T-helper 2 cell (primary cell): Measurements from ENCODE around the gene MAP2K5.

Source experiments
- DNase-seq, 5 experiments: peaks; one replicate each; pipeline versions ENCODE4 v3.0.0 to v3.0.0-alpha.2; 2012 to 2022

The MAP2K5 gene

GRCh38 chr15:67521783-67522568 lies 20.5 kb upstream of the MAP2K5 start:
- DNase-seq: peak in 1 of 5 experiments; percentile 25

GRCh38 chr15:67523330-67523729 lies 19.2 kb upstream of the MAP2K5 start:
- no peak for DNase-seq

- DNase-seq: no peak
Measured at GRCh38 chr15:67524235-67524634, 18.3 kb upstream of the MAP2K5 start.

- DNase-seq: no peak
Measured at GRCh38 chr15:67528513-67528912, 14.0 kb upstream of the MAP2K5 start.

GRCh38 chr15:67531379-67531914 lies 11.1 kb upstream of the MAP2K5 start:
- DNase-seq: no peak

DNA sequence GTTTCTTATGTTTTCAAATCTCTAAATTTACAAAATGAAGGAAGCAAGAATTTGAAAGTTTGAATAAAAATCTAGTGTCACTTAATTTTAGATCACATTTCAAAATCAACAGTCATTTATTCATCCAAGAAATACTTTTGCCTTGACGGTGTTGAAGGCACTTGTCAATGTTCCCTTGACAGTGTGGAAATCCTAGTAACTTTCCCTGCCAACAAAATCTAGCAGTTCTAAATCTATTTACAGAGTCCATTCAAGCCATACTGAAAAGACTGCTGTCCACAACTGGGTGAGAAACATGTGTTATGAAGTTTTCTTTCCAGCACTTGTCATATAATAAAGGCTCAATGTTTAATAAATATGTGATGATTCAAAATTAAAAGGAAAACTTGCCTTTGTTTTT lies 8.6 kb upstream of the MAP2K5 start:
- no peak for DNase-seq

- DNase-seq: no peak
Measured at GRCh38 chr15:67534360-67534759, 8.1 kb upstream of the MAP2K5 start.

GRCh38 chr15:67537771-67538170 lies 4.7 kb upstream of the MAP2K5 start:
- no peak for DNase-seq

DNA sequence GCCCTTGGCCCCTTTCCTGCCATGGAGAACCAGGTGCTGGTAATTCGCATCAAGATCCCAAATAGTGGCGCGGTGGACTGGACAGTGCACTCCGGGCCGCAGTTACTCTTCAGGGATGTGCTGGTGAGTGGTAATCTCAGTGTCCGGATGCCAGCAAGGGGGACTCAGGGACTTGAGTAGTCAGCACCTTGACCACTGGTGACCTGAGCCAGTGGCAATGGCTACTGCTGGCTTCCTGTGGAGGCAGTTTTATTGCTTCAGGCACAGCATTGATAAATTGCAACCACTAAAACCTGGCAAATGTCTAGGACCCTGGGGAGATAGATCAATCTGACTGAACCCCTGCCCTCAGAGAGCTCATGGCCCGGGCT lies 830 bp downstream of the MAP2K5 start:
- DNase-seq: no peak

GRCh38 chr15:67544475-67544874 lies 2.0 kb downstream of the MAP2K5 start:
- no peak for DNase-seq

DNA sequence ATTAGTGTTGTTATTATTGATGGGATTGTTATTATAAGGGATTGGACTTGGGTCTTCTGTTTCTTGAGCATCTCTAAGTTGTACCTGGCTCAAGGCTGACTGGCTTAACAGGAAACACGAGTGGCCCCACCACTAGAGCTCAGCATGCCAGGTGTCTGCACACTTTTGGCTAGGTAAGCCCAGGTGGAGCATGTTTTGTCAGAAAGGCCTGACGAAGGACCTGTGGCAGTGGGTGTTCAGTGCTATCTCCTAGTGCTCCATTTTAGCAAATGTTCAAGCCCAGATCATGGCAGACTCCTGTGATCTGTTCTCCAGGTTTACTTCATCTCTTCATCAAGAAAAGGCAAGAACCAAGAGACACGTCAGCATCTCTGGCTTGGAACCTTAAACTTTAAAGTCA lies 3.4 kb downstream of the MAP2K5 start:
- no peak for DNase-seq

DNA sequence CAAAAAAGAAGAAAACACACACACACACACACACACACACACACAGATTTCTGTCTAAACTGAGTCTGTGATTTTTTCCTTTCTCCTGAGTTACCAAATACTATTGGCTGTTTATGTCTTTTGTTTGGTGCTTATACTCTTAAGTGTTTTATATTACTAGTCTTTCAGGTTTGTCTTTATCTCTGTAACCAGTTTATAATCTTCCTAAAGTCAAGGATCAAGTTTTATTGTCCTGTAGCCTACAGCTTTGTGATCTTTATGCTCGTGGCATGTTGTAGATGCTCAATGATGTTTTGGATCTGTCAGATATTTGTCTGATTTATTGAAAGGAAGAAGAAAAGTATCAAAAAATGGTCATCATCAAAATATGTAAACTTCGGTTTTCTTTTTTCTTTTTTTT lies 4.6 kb downstream of the MAP2K5 start:
- no peak for DNase-seq

- DNase-seq: no peak
Measured at GRCh38 chr15:67547836-67548235, 5.3 kb downstream of the MAP2K5 start.

DNA sequence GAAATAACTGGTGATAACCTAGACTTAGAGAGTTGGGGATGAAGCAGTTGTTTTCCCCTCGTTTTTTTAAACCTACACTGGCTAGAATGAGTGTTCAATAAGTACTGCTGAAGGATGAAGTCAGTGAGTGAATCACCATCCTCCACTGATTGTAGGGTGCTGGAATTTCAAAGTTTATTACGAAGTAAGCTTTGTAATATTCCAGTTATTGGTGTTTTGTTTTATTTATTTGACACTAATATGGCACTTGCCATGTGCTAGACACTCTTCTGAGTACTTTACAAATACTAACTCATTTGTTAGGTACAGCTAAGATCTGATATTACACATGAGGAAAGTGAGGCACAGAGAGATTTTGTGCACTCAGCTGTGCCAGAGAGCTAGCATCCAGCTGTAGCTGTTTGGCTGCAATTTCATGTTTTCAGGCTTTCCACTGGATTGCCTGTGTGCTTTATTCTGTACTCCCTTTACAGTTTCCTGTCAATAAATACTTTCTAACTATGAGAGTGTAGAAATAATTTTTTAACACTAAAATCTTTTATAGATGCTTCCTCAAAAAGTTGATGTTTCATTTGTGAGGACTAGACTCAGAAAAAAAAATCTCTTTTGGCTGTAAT lies 5.8 kb downstream of the MAP2K5 start:
- no peak for DNase-seq

DNA sequence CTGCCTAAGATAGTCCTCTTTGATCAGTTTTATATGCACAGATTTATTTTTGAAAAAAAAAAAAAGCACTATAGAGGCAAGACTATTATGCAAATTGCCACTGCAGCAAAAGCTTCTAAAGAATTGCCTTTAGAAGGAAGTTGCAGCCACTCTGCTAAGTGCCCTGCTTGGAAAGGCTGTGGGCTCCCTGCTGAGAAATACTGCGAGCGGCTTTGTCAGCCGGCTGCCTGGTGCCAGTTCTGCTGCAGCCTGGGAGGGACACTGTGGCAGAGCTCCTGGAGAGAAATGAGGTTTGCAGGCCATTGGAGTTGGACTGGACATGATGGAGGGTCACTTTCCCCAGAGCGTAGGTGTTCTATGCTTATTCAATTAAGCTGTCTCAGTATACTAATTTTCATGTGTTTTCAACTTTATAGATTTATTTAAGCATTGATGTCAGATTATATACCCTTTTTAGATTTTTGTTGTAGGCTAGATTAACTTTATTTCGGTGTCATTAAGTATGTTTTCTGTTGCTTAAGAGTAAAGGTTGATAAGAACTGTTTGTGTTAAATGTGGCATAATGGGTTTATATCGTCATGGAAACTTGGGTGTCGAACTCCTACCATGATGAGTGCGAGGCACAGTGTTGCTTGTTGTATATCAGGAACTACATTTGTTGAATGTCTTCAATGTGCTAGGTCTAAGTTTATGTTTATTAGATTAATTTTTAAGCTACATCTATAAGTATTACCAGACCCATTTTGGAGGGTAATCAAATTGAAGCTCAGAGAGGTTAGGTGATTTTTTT lies 6.6 kb downstream of the MAP2K5 start:
- no peak for DNase-seq

DNA sequence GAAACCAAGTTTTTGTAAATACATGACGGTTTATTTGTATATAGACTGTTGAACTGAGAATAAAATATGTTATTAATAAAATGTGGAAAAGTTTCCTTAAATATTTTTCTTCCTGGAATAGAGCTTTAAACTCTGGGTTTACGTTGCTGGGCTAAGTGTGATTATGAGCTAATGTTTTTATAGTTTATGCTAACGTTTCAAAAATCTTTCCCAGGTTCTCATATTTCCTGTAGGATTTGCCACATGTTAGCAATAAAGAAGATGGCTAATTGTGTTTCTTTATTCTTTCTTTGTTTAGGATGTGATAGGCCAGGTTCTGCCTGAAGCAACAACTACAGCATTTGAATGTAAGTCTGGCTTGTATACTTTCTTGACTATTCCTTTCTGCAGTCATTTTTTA lies 7.2 kb downstream of the MAP2K5 start:
- DNase-seq: no peak

DNA sequence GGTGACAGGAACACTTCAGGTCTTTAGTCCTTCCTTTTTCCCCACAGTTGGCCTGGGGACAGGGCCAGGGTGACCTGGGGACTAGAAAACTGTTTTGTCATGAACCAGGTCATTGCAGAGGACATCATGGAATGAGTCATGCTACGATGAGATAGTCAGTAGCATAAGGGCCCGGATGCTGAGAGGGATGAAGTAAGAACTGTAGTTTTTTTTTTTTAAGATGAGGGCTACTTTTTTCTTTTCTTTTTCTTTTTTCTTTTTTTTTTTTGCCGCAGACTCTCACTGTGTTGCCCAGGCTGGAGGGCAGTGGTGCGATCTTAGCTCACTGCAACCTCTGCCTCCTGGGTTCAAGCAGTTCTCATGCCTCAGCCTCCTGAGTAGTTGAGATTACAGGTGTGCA lies 8.0 kb downstream of the MAP2K5 start:
- DNase-seq: no peak

- no peak for DNase-seq
Measured at GRCh38 chr15:67551207-67551743, 8.8 kb downstream of the MAP2K5 start.

GRCh38 chr15:67554580-67554979 lies 12.1 kb downstream of the MAP2K5 start:
- no peak for DNase-seq

- peak in 1 of 5 experiments; percentile 16 for DNase-seq
Measured at GRCh38 chr15:67556976-67557570, 14.6 kb downstream of the MAP2K5 start.

GRCh38 chr15:67558502-67558901 lies 16.0 kb downstream of the MAP2K5 start:
- DNase-seq: no peak

DNA sequence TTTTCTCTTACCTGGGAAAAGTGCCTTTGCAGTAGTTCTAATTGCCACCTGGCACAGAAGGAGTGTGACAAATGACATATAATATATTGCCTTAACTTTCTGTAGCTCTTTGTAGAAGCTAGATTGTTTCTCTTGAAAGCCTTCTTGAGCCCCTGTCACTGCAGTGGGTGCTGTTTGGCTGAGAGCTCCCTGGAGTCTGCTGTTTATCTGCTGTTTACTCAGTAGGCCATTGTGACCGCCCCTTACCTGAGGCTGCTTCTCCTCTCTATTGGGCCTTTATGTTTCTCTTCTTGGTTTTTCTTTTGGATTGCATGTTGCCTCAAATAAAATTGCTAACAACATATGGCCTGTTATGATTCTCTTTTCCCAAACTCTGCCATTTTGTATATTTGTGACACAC lies 16.7 kb downstream of the MAP2K5 start:
- DNase-seq: no peak

- DNase-seq: no peak
Measured at GRCh38 chr15:67559576-67559975, 17.1 kb downstream of the MAP2K5 start.
